LNCAP (cell line): ENCODE measurements around the gene IWS1.

Source experiments
- CTCF ChIP-seq: fragments of 450-650 bp; IDR thresholded peaks from 2 replicates; pipeline ENCODE4 v1.5.1; 2017; ENCODE audit warnings: mild to moderate bottlenecking

IWS1 gene

DNA sequence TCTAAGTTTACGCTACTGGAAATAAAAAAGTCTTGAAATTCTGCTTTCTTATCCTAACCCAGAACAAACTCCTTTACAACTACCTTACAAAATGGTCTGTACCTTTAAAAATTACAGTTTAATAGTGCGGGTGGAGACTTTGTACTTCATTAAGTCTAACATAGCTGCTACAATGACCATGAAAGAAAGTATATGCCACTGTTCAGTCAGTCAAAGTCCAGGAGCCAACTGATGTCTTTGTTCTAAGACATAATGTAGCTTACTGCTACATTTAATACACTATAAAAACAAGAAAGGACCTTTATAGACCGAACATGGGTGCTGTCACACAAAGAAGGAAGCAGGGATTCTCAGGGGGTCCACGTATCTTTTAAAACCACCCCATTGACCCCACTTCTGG lies 36.0 kb downstream of the IWS1 start:
- no peak for TF ChIP-seq CTCF

DNA sequence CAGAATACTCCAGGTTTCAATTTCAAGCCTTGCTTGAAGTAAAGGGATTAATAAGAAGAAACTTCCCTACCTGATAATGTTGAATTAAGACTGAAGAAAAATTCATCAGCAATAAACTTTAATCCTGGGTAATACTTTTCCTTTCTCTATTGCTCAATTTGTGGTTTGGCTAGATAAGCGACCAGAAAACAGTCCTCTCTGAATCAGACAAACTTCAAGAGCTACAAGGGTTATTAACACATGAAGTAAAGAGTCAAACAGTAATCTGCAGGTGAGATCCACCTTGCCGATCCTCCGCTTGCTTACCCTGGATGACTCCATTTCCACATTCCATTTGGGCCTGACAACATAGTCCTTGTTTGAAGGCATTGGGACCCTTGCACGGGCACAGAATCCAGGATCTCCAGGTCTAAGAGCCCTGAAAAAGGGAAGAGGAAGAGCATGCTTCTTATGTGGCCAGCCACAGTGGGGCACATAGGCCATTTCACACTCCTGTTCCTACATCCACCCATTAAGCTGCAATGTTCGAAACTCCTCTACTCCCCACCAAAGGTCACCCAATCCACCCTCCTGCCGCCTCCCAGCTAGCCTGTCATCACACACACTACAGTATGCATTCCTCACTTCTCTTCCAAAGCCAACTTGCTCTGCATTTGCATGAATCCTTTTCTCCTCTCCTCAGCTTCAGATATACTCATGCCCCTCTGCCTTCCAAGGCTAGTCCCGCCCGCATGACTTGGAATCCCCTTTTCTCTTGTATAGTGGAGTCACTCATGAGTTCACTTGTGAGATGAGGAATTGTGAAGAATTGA lies 39.8 kb downstream of the IWS1 start:
- TF ChIP-seq CTCF: no peak

DNA sequence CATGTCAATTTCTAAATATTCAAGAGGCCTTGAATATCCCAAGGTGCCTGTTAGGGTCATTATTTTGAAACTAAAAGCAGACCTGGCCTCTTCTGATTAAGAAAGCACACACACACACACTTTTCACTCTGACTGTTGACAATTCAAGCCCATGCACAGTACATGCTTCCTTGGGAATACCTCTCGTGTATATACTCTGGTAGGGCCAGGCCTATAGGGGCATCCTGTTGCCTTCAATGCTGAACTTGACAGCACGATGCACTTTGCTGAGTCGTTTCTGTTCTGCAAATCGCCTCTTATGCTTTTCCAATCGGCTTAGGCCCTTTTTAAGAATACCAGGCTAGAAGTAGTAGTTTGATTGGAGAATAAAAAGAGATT lies 40.6 kb downstream of the IWS1 start:
- TF ChIP-seq CTCF: no peak

GRCh38 chr2:127485051-127485693 lies 41.1 kb downstream of the IWS1 start:
- TF ChIP-seq CTCF: no peak

GRCh38 chr2:127482031-127482430 lies 44.3 kb downstream of the IWS1 start:
- no peak for TF ChIP-seq CTCF

DNA sequence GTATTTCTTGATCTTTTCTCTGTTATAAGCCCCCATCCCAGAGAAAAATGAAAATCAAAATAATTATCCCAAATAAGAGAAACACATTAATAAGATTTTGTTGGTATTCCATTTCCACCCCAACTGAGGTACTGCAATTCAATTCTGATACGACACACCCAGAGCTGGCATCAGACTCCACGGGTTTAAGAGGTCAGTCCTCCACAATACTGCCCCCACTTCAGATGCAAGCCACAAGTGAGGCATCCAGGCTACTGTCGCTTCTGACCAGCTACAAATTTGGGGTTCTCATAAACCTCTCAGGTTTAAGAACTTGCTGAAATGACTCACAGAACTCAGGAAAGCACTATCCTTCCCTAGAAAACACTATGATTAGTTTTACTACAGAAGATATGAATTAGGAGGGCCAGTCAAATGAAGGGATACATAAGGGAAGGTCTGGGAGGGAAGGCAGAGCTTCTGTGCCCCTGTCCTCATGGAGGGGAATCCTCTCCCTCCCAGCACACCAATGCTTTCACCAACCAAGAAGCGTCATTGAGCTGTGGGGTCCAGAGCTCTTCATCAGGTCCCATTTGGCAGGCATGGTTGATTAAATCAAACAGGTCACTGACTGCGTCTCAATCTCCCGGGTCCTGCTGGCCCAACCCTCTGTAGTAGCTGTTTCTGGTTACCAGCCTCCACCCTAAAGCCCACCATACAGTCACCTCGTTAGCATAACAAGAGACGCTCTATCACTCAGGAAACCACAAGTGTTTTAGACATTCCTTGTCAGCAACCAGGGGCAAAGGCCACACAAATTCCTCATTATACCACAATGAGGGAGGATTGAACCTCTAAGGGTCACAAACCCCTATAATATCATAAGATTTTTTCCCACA lies 46.2 kb downstream of the IWS1 start:
- TF ChIP-seq CTCF: no peak

- peak; percentile 70 for TF ChIP-seq CTCF
These were observed 47.0 kb downstream of the IWS1 start for GRCh38 chr2:127479219-127479825.
